HG02623 (cell line): Measurements from ENCODE around the gene ADSS1.

Experiments used
- ATAC-seq: cut with Tn5 transposase; IDR thresholded peaks from one replicate; pipeline ENCODE4 v1.9.1; 2021; ENCODE audit warnings: moderate library complexity; ENCODE audit not compliant: unreplicated experiment

ADSS1 gene

DNA sequence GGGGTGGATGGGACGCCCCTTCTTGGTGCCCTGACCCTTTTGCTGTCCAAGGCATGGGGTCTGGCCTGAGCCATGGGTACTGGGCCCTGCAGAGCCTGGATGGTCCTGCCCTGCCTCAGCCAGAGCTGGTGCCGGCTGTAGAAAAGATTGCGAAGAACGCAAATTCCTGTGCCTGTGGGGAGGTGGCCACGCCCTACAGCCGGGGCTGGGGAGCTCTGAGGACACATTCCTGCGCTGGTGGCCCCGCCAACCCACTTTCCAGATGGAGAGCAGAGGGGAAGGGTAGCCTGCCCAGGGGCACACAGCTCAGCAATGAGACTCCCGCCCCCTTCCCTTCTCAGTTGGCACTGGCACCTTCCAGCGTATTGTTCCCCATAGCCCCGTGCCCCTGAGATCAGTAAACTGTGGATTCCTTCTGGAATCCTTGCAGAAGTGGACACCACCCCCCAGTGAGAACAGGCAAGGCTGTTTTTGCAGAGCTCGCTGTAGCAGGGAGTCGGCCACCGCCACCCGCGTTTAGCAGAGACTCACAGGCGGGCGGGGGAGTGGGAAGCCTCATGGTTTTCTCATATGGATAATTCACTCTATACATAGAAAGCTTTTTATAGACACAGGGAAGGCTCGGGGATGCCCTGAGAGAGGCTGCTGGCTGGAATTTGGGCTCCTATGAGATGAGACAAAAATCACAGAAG lies 26.0 kb upstream of the ADSS1 start:
- ATAC-seq: no peak

DNA sequence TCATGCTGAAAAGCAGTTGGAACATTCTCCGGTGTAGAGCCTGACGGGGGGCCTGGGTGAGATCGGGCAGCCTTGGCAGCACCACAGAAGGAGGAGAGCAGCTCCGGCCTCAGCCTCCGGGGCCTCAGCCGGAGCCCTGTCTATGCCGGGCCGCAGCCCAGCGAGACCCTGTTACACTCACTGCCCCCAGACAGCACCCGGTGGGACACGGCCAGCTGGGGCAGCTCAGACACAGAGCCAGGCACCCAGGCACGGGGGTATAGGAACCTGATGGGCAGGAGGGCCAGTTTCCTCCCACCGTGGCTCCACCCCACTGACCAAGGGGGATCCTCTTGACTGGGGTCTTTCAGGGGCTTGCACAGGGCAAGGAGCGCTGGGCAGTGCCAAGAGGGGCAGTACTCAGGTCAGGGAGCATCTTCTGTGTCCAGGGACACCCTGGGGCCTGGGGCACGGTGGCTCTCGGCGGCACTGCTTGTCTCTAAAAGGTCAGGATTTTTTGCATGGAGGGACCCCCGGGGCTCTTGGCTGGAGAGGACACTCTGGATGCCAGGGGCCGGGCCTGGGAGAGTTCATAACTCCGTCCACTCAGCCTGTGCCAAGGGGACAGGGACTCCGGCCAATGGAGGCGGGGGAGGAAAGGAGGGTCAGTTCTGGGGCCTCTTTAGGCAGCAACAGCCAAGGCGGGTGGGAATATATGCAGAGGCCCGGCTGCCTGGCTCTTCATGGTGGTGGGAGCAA lies 25.2 kb upstream of the ADSS1 start:
- no peak for ATAC-seq

DNA sequence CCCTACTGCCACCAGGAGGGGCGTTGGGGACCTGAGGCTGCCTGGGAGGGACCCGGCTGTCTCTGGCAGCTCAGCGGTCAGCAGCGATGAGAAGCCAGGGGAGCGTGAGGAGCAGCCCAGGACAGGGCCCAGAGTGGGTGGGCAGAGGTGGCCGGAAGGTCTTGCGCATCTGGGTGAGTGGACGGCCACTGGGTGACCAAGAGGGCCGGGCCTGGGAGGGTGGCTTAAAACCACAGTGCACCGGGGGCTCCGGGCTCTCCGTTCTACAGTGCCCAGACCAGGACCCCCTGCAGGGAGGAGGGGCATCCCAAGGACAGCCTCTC lies 24.6 kb upstream of the ADSS1 start:
- no peak for ATAC-seq

DNA sequence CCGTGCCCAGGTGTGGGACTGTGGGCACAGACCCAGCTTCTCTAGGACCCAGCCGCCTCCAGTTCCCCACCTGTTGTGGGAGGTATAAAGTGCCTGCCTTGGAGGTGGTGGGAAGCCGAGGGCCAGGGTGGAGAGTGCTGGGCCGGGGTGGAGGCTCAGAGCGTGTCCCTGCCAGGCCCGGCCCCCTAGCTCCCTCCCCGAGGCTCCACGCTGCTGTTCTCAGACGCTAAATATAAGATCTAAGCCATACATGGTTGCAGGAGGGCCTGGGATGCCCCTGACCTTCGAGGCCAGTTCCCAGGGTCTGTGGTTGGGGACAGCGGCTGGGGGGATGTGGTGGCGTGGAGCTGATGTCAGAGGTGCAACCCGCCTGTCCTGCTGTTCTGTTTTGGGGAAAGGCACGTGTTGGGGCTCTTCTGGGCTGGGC lies 23.8 kb upstream of the ADSS1 start:
- no peak for ATAC-seq

DNA sequence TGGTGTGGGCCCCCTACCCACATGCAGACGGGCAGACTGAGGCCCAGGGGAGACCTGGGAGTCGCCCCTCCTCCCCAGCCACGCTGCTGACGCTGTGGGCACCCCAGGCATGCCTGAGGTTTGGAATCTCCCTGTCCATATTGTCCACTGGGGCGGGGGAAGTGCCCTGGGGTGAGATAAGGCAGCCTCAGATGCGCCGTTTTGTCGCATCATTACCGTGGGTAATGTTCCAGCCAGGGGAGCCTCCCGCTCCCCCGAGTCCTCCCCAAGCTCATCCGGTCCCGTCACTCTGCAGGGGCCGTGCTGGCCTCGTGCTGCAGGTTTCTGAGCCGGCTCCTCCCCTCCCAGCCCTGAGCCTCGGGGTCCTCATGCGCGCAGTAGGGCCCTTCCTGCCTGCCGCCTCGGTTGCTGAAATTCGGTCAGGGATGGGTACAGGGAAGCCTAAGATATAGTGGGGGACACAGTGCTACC lies 23.2 kb upstream of the ADSS1 start:
- ATAC-seq: no peak

DNA sequence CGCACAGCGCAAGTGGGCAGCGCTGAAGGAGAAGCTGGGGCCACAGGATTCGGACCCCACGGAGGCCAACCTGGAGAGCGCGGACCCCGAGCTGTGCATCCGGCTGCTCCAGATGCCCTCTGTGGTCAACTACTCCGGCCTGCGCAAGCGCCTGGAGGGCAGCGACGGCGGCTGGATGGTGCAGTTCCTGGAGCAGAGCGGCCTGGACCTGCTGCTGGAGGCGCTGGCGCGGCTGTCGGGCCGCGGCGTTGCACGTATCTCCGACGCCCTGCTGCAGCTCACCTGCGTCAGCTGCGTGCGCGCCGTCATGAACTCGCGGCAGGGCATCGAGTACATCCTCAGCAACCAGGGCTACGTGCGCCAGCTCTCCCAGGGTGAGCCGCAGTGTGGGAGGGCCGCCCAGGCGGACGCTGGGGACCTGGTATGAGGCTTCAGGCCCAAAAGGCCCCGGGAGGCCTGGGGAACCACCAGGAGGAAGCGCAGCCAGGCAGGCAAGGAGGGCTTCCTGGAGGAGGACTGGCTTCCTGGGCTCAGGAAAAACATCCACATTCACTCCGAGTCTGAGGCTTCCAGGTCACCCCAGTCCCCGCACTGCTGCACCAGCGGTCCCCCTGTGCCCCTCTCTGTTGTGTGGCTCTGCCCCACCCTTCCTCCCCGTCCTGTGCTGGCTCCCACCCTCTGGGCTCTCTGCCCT lies 22.5 kb upstream of the ADSS1 start:
- ATAC-seq: no peak

DNA sequence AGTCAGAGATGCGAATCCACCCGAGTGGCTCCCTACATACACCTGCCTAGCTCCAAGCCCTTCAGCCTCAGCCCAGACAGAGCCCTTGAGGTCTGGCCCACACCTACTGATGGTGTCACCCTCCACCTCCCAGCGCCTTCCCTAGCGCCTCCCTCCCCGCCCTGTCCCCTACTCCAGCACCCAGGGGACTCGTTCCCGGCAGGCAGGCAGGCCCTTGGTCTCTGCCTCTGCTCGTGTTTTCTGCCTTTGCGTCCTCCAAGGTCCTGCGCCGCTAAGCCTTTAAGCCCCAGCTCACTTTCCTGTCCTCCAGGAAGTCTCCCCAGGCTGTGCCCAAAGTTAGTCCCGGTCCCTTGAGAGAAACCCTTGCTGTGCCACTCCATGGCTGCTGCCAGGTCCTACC lies 21.9 kb upstream of the ADSS1 start:
- no peak for ATAC-seq

DNA sequence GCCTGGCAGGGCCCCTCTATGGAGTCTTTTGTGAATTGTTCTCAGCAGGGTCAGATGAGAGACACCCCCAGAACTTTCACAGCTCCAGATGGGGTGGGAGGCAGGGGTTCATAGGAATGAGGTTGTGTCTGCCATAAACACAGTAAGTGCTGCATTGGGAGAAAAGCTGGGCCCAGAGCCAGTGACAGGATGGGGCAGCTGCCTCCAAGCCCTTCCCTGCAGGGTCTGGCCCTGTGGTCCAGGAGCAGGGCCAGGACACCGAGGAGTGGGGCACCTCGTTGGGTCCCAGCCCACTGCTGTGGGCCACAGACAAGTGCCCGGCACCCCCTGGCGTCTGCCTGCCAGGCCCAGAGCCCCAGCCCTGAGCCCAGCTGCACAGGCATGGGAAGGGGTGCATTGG lies 21.4 kb upstream of the ADSS1 start:
- no peak for ATAC-seq

DNA sequence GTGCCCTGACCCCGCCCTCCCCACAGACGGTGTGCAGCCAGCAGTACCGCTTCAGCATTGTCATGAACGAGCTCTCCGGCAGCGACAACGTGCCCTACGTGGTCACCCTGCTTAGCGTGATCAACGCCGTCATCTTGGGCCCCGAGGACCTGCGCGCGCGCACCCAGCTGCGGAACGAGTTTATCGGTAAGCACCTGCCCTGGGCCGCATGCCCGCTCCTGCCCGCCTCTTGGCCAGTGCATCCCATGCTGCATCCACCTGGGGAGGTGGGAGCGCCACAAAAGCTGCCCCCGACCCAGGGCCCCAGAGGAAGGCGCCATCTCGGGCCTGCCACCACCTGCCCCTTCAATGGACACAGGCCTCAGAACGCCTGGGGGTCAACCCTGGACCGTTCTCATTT lies 20.8 kb upstream of the ADSS1 start:
- ATAC-seq: no peak

DNA sequence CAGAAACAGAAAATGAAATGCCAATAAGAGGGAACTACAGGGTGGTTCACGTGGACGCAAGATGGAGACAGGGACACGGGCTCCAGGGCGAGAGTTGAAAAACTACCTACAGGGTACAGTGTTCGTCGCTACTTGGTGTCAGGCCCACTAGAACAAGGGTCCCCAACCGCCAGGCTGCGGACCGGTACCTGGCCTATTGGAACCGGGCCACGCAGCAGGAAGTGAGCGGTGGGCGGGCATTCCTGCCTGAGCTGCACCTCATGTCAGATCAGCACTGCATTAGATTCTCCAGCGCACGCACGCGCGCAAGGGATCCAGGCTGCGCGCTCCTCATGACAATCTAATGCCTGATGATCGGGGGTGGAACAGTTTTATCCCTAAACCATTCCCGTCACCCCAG lies 19.8 kb upstream of the ADSS1 start:
- no peak for ATAC-seq

DNA sequence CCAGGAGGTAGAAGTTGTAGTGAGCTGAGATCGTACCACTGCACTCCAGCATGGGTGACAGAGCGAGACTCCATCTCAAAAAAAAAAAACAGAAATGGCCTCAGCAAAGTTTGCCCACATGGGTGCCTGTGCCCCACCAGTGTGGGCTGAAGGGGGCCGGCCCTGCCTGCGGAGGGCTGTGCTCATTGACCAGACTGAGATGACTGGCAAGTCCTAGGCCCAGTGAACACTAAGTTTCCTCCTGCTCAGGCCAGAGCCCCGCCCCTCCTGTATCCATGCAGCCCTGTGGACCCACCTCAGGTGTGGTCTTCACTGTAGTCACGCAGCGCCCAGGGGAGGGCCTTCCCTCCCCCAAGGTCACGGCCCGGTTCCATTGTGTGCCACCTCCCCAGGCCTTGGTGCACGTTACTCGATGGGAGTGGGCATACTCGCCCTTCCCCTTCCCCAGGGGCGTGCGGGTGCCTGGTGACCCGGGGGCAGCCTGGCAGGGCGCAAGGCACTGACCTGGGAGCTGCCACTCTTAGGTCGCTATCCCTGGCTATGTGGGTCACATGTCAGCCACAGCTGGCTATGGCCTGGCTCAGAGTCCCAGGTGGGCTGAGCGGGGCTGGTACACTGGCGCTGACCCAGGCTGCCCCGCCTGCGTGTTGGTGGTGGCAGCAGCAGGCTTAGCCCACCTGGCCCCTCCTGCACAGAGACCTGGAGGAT lies 18.5 kb upstream of the ADSS1 start:
- ATAC-seq: no peak

DNA sequence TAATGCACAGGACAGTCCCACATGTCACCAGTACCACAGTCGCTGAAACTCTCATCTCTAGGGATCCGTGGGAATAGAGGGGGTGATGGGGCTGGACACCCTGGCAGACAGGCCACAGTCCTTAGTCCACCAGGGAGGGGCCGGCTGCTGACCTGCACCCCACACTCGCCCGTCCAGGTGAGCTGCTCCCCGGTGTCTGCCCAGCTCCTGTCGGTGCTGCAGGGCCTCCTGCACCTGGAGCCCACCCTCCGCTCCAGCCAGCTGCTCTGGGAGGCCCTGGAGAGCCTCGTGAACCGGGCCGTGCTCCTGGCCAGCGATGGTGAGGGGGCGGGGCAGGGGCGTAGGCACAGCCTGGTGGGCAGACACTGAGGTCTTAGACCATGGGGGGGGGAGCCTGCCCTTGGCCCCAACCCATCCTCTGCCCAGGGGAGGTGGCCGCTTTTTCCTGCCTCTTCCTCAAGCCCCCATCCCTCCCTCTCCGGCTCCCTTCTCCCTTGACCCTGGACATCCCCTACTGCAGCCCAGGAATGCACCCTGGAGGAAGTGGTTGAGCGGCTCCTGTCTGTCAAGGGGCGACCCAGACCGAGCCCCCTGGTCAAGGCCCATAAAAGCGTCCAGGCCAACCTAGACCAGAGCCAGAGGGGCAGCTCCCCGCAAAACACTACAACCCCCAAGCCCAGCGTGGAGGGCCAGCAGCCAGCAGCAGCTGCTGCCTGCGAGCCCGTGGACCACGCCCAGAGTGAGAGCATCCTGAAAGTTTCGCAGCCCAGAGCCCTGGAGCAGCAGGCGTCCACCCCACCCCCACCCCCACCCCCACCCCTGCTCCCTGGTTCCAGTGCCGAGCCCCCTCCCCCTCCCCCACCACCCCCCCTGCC lies 17.1 kb upstream of the ADSS1 start:
- no peak for ATAC-seq

DNA sequence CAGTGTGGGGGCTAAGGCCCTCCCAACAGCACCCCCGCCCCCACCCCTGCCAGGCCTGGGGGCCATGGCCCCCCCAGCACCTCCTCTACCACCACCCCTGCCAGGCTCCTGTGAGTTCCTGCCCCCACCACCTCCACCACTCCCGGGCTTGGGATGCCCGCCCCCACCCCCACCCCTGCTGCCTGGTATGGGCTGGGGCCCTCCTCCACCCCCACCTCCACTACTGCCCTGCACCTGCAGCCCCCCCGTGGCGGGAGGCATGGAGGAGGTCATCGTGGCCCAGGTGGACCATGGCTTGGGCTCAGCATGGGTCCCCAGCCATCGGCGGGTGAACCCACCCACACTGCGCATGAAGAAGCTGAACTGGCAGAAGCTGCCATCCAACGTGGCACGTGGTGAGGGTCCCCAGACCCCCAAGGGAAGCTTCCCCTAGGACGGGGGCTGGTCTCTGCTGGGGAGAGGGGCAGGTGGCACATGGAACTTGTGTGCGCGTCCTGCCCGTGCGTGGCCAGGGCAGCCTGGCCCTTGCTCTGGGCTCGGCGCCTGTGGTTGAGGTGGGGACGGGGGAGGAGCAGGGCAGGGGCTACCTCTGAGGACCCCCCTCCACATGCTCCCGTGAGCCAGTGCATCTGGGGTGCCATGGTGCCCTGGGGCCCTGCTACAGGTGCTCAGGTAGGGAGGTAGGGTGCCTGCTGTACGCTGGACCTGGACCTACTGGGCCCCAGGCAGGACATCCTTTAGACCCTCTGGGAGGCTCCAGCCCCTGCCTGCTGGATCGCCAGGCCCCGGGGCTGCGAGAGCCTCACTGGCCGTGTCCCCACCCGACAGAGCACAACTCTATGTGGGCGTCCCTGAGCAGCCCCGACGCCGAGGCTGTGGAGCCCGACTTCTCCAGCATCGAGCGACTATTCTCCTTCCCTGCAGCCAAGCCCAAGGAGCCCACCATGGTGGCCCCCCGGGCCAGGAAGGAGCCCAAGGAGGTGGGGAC lies 16.1 kb upstream of the ADSS1 start:
- ATAC-seq: no peak

DNA sequence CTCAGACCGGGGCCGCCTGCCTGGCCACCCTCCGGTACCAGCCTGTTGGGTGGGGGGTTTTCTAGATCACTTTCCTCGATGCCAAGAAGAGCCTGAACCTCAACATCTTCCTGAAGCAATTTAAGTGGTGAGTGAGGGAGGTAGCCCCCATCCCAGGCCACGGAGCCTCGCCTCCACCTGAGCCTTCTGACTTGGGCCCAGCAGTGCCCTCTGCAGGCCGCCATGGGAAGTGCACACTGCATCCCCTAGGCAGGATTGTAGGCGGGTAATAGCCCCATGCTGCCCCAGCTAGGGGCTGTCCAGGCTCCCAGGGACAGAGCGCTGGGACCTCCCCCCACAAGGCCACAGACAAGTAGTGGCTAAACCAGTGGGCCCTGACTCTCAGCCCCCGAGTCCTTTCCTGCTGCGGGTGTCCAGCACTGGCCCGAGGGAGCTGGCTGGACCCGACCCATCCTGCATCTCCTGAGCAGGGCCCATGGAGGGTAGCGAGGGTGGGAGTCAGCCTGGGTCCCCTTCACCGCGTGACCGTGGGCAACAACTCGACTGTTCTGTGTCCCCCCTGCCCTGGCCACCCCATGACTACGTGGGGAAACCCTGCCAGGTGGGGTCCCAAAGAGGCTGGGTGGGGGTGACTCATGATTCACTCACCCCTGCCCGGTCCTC lies 15.3 kb upstream of the ADSS1 start:
- ATAC-seq: no peak

DNA sequence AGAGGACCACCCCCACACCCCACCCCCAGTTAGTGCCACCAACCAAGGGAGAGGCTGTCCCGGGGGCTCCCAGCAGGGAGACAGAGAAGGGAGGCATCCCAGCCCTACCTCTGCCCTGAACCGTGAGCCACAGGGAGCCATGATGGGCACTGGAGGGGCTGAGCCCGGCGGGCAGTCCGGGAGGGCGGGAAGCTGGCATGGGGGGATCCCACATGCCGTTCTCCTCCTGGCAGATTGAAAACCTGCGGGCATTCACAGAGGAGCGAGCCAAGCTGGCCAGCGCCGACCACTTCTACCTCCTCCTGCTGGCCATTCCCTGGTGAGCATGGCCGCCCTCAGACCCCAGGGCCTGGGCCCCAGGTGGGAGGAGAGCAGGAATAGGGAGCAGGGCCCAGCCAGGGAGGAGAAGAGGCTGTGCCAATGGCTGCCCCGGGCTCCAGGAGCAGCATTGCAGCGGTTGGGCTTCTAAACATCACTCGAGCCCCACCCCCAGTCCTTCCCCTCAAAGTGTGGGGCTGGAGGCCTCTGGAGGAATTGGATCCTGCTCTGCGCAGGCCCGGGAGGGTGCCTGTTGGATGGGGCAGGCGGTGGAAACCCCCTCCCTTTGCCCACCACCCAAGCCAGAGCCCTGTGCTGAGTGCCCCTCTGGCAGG lies 14.5 kb upstream of the ADSS1 start:
- no peak for ATAC-seq

DNA sequence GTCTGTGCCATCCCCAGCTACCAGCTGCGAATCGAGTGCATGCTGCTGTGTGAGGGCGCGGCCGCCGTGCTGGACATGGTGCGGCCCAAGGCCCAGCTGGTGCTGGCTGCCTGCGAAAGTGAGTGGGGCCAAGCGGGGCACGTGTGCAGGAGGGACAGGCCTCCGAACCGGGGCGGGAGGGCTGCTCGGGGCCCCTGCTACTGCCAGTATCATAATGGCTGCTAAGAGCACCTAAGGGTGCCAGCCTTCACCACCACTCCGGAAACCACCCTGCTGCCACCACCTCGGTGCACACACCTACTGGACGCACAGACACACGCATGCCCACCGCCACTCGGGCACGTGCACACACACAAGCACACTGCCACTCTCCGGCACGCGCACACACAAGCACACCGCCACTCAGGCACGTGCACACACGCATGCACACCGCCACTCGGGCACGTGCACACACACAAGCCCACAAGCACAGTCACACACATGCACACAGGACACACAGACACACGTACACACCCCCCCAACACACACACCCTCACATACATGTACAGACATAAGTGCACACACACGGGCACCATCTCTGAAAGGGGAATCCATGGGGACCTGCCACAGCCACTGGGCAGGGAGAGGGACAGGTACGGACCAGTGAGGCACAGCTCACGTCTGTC lies 13.8 kb upstream of the ADSS1 start:
- ATAC-seq: no peak

DNA sequence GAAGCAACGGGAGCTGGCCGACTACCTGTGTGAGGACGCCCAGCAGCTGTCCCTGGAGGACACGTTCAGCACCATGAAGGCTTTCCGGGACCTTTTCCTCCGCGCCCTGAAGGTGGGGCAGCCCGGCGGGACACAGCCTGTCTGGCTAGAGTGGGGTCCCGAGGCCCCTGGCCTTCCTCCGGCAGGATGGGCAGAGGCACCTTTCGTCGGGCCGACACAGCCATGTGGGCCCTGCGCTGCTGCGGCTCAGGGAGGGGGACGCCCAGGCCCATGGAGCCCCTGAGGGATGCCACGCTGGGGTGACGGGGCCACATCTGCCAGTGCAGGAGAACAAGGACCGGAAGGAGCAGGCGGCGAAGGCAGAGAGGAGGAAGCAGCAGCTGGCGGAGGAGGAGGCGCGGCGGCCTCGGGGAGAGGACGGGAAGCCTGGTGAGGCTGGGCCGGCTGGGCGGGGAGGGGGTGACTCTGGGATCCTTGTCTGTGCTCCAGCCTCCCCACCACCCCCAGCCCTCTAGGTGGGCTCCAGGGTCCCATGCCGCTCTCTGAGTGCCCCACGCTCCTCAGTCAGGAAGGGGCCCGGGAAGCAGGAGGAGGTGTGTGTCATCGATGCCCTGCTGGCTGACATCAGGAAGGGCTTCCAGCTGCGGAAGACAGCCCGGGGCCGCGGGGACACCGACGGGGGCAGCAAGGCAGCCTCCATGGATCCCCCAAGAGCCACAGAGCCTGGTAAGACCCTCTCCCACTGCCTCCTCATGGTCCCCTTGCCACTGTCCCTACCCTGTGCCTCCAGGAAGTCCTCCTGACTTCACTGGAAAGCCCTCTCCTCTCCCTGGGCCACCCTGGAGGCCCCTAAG lies 10.9 kb upstream of the ADSS1 start:
- no peak for ATAC-seq
